Fibroblast of lung (primary cell): ENCODE measurements around the gene ATF7IP. TPM values are rescaled to one million over a fixed set of nuclear protein-coding genes. Genes with fewer than 3 reads are reported as not detected.
A peak's percentile ranks its signal among the peaks of the same experiment; 100 is the strongest.

ENCODE experiments used
- DNase-seq, 2 donors: peaks; one replicate each; pipeline versions ENCODE4 v3.0.0 to v3.0.0-alpha.2; 2010; ENCODE audit warnings: low read depth in 2 of 2
- H2AFZ ChIP-seq: 2 replicates; pipeline ENCODE4 v1.5.1; 2012; ENCODE audit warnings: low read length, control low read depth, inconsistent platforms
- H3K27ac ChIP-seq: 2 replicates; pipeline ENCODE4 v1.5.1; 2011; ENCODE audit warnings: low read length, control low read depth; ENCODE audit not compliant: insufficient read depth
- H3K27me3 ChIP-seq: 2 replicates; pipeline ENCODE4 v1.5.1; 2011; ENCODE audit warnings: mild to moderate bottlenecking, low read length; ENCODE audit not compliant: control insufficient read depth, insufficient read depth
- H3K36me3 ChIP-seq: 2 replicates; pipeline ENCODE4 v1.5.1; 2011; ENCODE audit warnings: low read length; ENCODE audit not compliant: control insufficient read depth, insufficient read depth
- H3K4me1 ChIP-seq: 2 replicates; pipeline ENCODE4 v1.5.1; 2011; ENCODE audit warnings: low read length; ENCODE audit not compliant: control insufficient read depth, insufficient read depth; ENCODE audit errors: extremely low read depth
- H3K4me2 ChIP-seq: 2 replicates; pipeline ENCODE4 v1.5.1; 2011; ENCODE audit warnings: low read length, control low read depth; ENCODE audit not compliant: insufficient read depth; ENCODE audit errors: extremely low read depth
- H3K4me3 ChIP-seq, 4 experiments: fragments of 200-600 bp in 1 of 4; sonication (generic) in 1 of 4; replicated peaks in 1 of 4; 2 replicates each; pipeline ENCODE4 v1.5.1; 2011 to 2016; ENCODE audit warnings: low read length in 4 of 4, low read depth in 3 of 4, mild to moderate bottlenecking in 3 of 4, control low read depth in 2 of 4, inconsistent platforms in 1 of 4, mixed read lengths in 1 of 4; ENCODE audit not compliant: insufficient read depth in 1 of 4; ENCODE audit errors: control extremely low read depth in 1 of 4
- H3K79me2 ChIP-seq: 2 replicates; pipeline ENCODE4 v1.5.1; 2012; ENCODE audit warnings: mild to moderate bottlenecking, low read length, inconsistent platforms; ENCODE audit not compliant: control insufficient read depth, insufficient read depth
- H3K9ac ChIP-seq: 2 replicates; pipeline ENCODE4 v1.5.1; 2011; ENCODE audit warnings: mild to moderate bottlenecking, low read length, control low read depth; ENCODE audit not compliant: insufficient read depth
- H3K9me3 ChIP-seq: 2 replicates; pipeline ENCODE4 v1.5.1; 2012; ENCODE audit warnings: low read depth, low read length; ENCODE audit not compliant: control insufficient read depth, insufficient read depth
- H4K20me1 ChIP-seq: 2 replicates; pipeline ENCODE4 v1.5.1; 2011; ENCODE audit warnings: low read length; ENCODE audit not compliant: control insufficient read depth, insufficient read depth; ENCODE audit errors: extremely low read depth
- EZH2 ChIP-seq: IDR thresholded peaks from 2 replicates; pipeline ENCODE4 v1.5.1; 2012; ENCODE audit warnings: low read length, control low read depth, mild to moderate bottlenecking; ENCODE audit errors: missing control alignments
- polyA plus RNA-seq, 2 donors: library from polyadenylated mRNA; depleted of rRNA in 1 of 2; stranded (reverse) in 1 of 2; unstranded in 1 of 2; fragments of >200 nt; gene quantifications; 2 replicates each; pipeline ENCODE4 v1.2.1, GENCODE V29; 2011 to 2012; ENCODE audit warnings: missing spikeins in 1 of 2
- total RNA-seq: library from RNA; depleted of rRNA; stranded (reverse); fragments of >200 nt; gene quantifications from 2 replicates; pipeline ENCODE4 v1.2.1, GENCODE V29; 2014
- TF ChIP-seq, protein P1 (sequence below), 2 donors: IDR thresholded peaks in 1 of 2; conservative IDR thresholded peaks in 1 of 2; 1 replicate in 1 of 2; 2 replicates in 1 of 2; pipeline ENCODE4 v1.5.1; 2011 to 2012; ENCODE audit warnings: low read length in 2 of 2, control low read depth in 1 of 2, inconsistent platforms in 1 of 2, low read depth in 1 of 2, mild to moderate bottlenecking in 1 of 2

ATF7IP gene
- total and polyA plus RNA-seq, 2 donors (not counting 1 experiment from before 2014, with no cell fraction given) = 13.1 to 18.0 TPM

DNA sequence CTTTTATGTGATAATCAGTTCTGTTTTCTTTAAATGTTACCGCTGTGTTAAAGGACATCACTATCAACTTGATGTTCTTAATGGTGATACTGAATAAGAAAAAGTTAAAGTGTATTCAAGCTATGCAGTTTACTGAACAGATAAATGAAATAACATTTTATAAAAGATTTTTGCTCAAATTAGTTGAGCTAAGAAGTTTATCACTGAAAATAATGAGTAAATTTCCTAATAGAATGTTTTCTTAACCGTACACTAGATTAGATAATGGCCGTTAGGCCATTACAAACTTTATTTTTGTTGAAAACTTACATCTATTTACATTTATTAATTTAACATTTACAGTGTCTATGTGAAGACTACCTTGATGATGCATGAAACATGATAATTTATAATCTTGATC, 25.0 kb downstream of the ATF7IP start:
- H2AFZ ChIP-seq = no peak overlapping the region
- H3K4me3 ChIP-seq = no peak overlapping the region
- no peaks in the 10 kb centered on the region for H4K20me1 ChIP-seq
- no peaks in the 10 kb centered on the region for H3K9me3 ChIP-seq
- peaks cover 63% of the 10 kb centered on the region for H3K79me2 ChIP-seq
- DNase-seq = no peak
- no peak overlapping the region for H3K4me2 ChIP-seq
- no peaks in the 10 kb centered on the region for H3K27me3 ChIP-seq
- peaks cover 2% of the 10 kb centered on the region for H3K4me1 ChIP-seq
- TF ChIP-seq, protein P1, sequence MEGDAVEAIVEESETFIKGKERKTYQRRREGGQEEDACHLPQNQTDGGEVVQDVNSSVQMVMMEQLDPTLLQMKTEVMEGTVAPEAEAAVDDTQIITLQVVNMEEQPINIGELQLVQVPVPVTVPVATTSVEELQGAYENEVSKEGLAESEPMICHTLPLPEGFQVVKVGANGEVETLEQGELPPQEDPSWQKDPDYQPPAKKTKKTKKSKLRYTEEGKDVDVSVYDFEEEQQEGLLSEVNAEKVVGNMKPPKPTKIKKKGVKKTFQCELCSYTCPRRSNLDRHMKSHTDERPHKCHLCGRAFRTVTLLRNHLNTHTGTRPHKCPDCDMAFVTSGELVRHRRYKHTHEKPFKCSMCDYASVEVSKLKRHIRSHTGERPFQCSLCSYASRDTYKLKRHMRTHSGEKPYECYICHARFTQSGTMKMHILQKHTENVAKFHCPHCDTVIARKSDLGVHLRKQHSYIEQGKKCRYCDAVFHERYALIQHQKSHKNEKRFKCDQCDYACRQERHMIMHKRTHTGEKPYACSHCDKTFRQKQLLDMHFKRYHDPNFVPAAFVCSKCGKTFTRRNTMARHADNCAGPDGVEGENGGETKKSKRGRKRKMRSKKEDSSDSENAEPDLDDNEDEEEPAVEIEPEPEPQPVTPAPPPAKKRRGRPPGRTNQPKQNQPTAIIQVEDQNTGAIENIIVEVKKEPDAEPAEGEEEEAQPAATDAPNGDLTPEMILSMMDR (conservative IDR thresholded peaks at IDR 0.05 in 1 of 2, IDR thresholded peaks at IDR 0.05 in 1 of 2; ENCODE audit: low read depth in 1 of 2, low read length in 2 of 2) = no peak
- no peak for TF ChIP-seq EZH2
- no peak overlapping the region for H3K9ac ChIP-seq
- no peak overlapping the region for H3K27ac ChIP-seq
- no peaks in the 10 kb centered on the region for H3K36me3 ChIP-seq

DNA sequence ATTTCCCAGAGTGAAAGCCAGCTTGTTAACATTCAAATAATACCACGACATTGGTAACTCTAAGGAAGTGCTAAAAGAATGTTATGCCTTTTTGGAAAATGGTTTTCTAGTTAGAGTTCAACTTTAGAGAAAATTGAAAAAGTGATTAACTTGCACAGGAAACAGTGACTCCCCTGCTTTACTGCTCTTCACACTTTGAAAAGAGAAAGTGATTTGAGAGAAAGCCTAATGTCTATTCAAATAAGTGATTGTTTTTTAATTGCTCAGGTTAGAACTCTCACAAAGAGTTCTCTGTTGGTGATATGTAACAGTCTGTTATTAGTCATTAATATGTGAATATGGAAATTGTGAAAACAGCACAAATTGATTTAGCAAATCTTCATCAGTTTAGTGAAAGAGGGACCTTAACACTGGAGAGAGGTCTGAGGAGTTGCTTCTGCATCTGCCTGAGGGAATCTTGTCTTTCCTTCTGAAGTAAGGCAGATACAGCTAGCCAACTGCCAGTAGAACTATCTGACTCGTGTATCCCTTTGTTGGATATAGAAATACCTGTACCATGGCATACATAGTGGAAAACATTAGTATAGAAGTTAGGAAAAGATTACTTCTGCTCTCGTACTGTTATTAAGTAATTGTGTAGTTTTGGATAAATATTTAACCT, 25.5 kb downstream of the ATF7IP start:
- peaks cover 62% of the 10 kb centered on the region for H3K79me2 ChIP-seq
- H3K4me2 ChIP-seq = no peak overlapping the region
- no peak overlapping the region for H3K9ac ChIP-seq
- no peak overlapping the region for H2AFZ ChIP-seq
- DNase-seq = no peak
- no peak overlapping the region for H3K4me3 ChIP-seq
- TF ChIP-seq, protein P1 (conservative IDR thresholded peaks at IDR 0.05 in 1 of 2, IDR thresholded peaks at IDR 0.05 in 1 of 2; ENCODE audit: low read depth in 1 of 2, low read length in 2 of 2) = no peak
- no peak for TF ChIP-seq EZH2
- H3K27me3 ChIP-seq = no peaks in the 10 kb centered on the region
- H3K36me3 ChIP-seq = no peaks in the 10 kb centered on the region
- H4K20me1 ChIP-seq = no peaks in the 10 kb centered on the region
- H3K4me1 ChIP-seq = peaks cover 2% of the 10 kb centered on the region
- no peaks in the 10 kb centered on the region for H3K9me3 ChIP-seq
- H3K27ac ChIP-seq = no peak overlapping the region

GRCh38 chr12:14393751-14394150, 28.3 kb downstream of the ATF7IP start:
- H3K4me3 ChIP-seq = no peak overlapping the region
- no peaks in the 10 kb centered on the region for H3K27me3 ChIP-seq
- DNase-seq = peak in 1 of 2 donors; percentile 74
- peaks cover 2% of the 10 kb centered on the region for H3K4me1 ChIP-seq
- peaks cover 52% of the 10 kb centered on the region for H3K79me2 ChIP-seq
- peak overlapping the region; percentile 4 for H3K4me2 ChIP-seq
- H4K20me1 ChIP-seq = no peaks in the 10 kb centered on the region
- no peaks in the 10 kb centered on the region for H3K9me3 ChIP-seq
- no peak overlapping the region for H2AFZ ChIP-seq
- no peaks in the 10 kb centered on the region for H3K36me3 ChIP-seq
- H3K9ac ChIP-seq = no peak overlapping the region
- no peak overlapping the region for H3K27ac ChIP-seq
- no peak for TF ChIP-seq EZH2
- TF ChIP-seq, protein P1 (conservative IDR thresholded peaks at IDR 0.05 in 1 of 2, IDR thresholded peaks at IDR 0.05 in 1 of 2; ENCODE audit: low read depth in 1 of 2, low read length in 2 of 2) = no peak
